DOHH2 (cell line): Measurements from ENCODE around the gene SMIM9.

Experiments
- H3F3A ChIP-seq: fragments of 200-600 bp; sonication (generic), shearing (Covaris generic); 2 replicates; pipeline ENCODE4 v1.6.0; 2016; ENCODE audit warnings: antibody characterized with exemption, mild to moderate bottlenecking; ENCODE audit not compliant: control insufficient read depth, insufficient read depth
- H3K27ac ChIP-seq: fragments of 200-600 bp; sonication (generic); 2 replicates; pipeline ENCODE4 v1.5.1; 2014; ENCODE audit warnings: low read depth, mild to moderate bottlenecking, low read length, moderate library complexity
- H3K27me3 ChIP-seq: fragments of 200-600 bp; sonication (generic); 2 replicates; pipeline ENCODE4 v1.6.1; 2014; ENCODE audit warnings: mild to moderate bottlenecking, low read length, mixed read lengths; ENCODE audit not compliant: control insufficient read depth
- H3K36me3 ChIP-seq: fragments of 200-600 bp; sonication (generic); 2 replicates; pipeline ENCODE4 v1.6.1; 2014; ENCODE audit warnings: mild to moderate bottlenecking, low read length, moderate library complexity, mixed read lengths; ENCODE audit not compliant: control insufficient read depth
- H3K4me1 ChIP-seq: fragments of 200-600 bp; sonication (generic); 2 replicates; pipeline ENCODE4 v1.6.1; 2014; ENCODE audit warnings: mild to moderate bottlenecking, low read length, mixed read lengths; ENCODE audit not compliant: control insufficient read depth
- H3K4me2 ChIP-seq: fragments of 200-600 bp; sonication (generic); 2 replicates; pipeline ENCODE4 v1.6.0; 2014; ENCODE audit warnings: mild to moderate bottlenecking, low read length, moderate library complexity
- H3K4me3 ChIP-seq: fragments of 200-600 bp; sonication (generic); 2 replicates; pipeline ENCODE4 v1.5.1; 2014; ENCODE audit warnings: mild to moderate bottlenecking, low read length, mixed read lengths
- H3K79me2 ChIP-seq: fragments of 200-600 bp; sonication (generic); 2 replicates; pipeline ENCODE4 v1.6.1; 2014; ENCODE audit warnings: mild to moderate bottlenecking, low read length, mixed read lengths; ENCODE audit not compliant: control insufficient read depth
- H3K9me2 ChIP-seq: fragments of 200-600 bp; sonication (generic); replicated peaks from 2 replicates; pipeline ENCODE4 v1.6.1; 2014; ENCODE audit warnings: mild to moderate bottlenecking, low read length, mixed read lengths; ENCODE audit not compliant: control insufficient read depth
- H3K9me3 ChIP-seq: fragments of 200-600 bp; sonication (generic); 2 replicates; pipeline ENCODE4 v1.6.1; 2014; ENCODE audit warnings: antibody characterized with exemption, low read length, mixed read lengths; ENCODE audit not compliant: control insufficient read depth, insufficient read depth
- H4K20me1 ChIP-seq: fragments of 200-600 bp; sonication (generic); 2 replicates; pipeline ENCODE4 v1.6.0; 2014; ENCODE audit warnings: low read depth, mild to moderate bottlenecking, antibody characterized with exemption, low read length, moderate library complexity; ENCODE audit not compliant: control insufficient read depth, insufficient read depth
- EZH2phosphoT487 ChIP-seq: fragments of 200-600 bp; sonication (generic); IDR thresholded peaks from 2 replicates; pipeline ENCODE4 v1.6.1; 2017; ENCODE audit warnings: borderline replicate concordance, mild to moderate bottlenecking, antibody characterized with exemption, low read length, moderate library complexity, mixed read lengths
- TF ChIP-seq, protein P1 (sequence below): fragments of 200-600 bp; sonication (generic); IDR thresholded peaks from one replicate; pipeline ENCODE4 v1.5.1; 2014; ENCODE audit warnings: antibody characterized with exemption, mild to moderate bottlenecking, low read depth, low read length; ENCODE audit not compliant: poor library complexity, severe bottlenecking

The SMIM9 gene

DNA sequence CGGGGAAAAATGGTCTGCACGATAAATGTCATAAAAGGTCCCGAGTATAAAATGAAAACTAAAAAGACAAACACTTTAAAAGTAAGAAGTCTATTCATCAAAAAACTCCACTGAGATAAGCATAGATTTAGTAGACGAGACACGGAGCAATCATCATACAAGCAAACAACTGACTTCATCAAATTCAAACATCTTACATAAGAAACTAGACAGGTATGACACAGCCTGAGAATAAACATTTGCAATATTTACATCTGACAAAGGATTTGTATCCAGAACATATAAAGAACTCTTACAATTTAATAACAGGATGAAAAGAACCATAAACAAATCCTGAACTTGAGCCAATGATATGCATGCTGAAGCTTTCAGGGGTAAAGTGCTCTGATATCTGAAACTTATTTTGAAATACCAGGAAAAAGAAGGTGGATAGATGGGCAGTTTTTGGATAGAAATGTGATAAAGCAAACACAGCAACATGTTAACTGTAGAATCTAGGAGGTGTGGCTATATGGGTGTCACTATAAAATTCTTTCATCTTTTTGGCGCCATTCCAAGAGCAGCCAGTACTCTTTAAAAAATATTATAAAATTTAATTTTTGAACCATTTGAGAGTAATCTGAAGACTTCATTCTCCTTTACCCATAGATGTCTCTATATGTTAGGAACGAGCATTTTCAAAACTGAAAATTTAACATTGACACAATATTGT is 41.2 kb downstream of the SMIM9 start:
- no peaks in the 10 kb centered on the region for H3K36me3 ChIP-seq
- H4K20me1 ChIP-seq, result no peaks in the 10 kb centered on the region
- no peak overlapping the region for H3K4me3 ChIP-seq
- H3K27ac ChIP-seq, result no peak overlapping the region
- no peaks in the 10 kb centered on the region for H3K27me3 ChIP-seq
- no peak overlapping the region for H3K4me2 ChIP-seq
- no peaks in the 10 kb centered on the region for H3K79me2 ChIP-seq
- no peaks in the 10 kb centered on the region for H3K4me1 ChIP-seq
- H3K9me3 ChIP-seq, result no peaks in the 10 kb centered on the region
- no peaks in the 10 kb centered on the region for H3K9me2 ChIP-seq
- TF ChIP-seq EZH2phosphoT487, result no peak
- TF ChIP-seq, protein P1, sequence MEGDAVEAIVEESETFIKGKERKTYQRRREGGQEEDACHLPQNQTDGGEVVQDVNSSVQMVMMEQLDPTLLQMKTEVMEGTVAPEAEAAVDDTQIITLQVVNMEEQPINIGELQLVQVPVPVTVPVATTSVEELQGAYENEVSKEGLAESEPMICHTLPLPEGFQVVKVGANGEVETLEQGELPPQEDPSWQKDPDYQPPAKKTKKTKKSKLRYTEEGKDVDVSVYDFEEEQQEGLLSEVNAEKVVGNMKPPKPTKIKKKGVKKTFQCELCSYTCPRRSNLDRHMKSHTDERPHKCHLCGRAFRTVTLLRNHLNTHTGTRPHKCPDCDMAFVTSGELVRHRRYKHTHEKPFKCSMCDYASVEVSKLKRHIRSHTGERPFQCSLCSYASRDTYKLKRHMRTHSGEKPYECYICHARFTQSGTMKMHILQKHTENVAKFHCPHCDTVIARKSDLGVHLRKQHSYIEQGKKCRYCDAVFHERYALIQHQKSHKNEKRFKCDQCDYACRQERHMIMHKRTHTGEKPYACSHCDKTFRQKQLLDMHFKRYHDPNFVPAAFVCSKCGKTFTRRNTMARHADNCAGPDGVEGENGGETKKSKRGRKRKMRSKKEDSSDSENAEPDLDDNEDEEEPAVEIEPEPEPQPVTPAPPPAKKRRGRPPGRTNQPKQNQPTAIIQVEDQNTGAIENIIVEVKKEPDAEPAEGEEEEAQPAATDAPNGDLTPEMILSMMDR, result no peak
- no peaks in the 10 kb centered on the region for H3F3A ChIP-seq

- no peaks in the 10 kb centered on the region for H3K4me1 ChIP-seq
- no peak overlapping the region for H3K27ac ChIP-seq
- no peak for TF ChIP-seq EZH2phosphoT487
- TF ChIP-seq, protein P1, result no peak
- no peaks in the 10 kb centered on the region for H4K20me1 ChIP-seq
- H3K4me3 ChIP-seq, result no peak overlapping the region
- H3K4me2 ChIP-seq, result no peak overlapping the region
- no peaks in the 10 kb centered on the region for H3K9me2 ChIP-seq
- no peaks in the 10 kb centered on the region for H3K79me2 ChIP-seq
- no peaks in the 10 kb centered on the region for H3K36me3 ChIP-seq
- H3K27me3 ChIP-seq, result no peaks in the 10 kb centered on the region
- no peaks in the 10 kb centered on the region for H3F3A ChIP-seq
- H3K9me3 ChIP-seq, result no peaks in the 10 kb centered on the region
Measured at GRCh38 chrX:154791939-154792338, 42.5 kb downstream of the SMIM9 start.

- Histone ChIP-seq H3K9me3 (no peaks in the 10 kb centered on the region), H4K20me1 (no peaks in the 10 kb centered on the region), H3K36me3 (no peaks in the 10 kb centered on the region), H3K4me2 (no peak overlapping the region), H3K27me3 (no peaks in the 10 kb centered on the region), H3F3A (no peaks in the 10 kb centered on the region), H3K27ac (no peak overlapping the region), H3K79me2 (no peaks in the 10 kb centered on the region), H3K4me1 (no peaks in the 10 kb centered on the region), H3K4me3 (no peak overlapping the region), H3K9me2 (no peaks in the 10 kb centered on the region)
- no peak for TF ChIP-seq EZH2phosphoT487
- TF ChIP-seq, protein P1, result no peak
Measured at GRCh38 chrX:154791467-154791866, 43.0 kb downstream of the SMIM9 start.
